AG09319 (cell line): ENCODE measurements around the gene PKIG.

Experiments
- DNase-seq: peaks from one replicate; pipeline ENCODE4 v3.0.0-alpha.2; 2010; ENCODE audit warnings: low read depth; ENCODE audit errors: extremely low read depth
- CTCF ChIP-seq: IDR thresholded peaks from 2 replicates; pipeline ENCODE4 v1.5.1; 2011; ENCODE audit warnings: low read depth, mild to moderate bottlenecking, inconsistent platforms, low read length, moderate library complexity

Gene PKIG

GRCh38 chr20:44624743-44625271 is 42.4 kb downstream of the PKIG start:
- no peak for TF ChIP-seq CTCF
- no peak for DNase-seq

- no peak for TF ChIP-seq CTCF
- no peak for DNase-seq
These were observed 43.0 kb downstream of the PKIG start for GRCh38 chr20:44625361-44625760.

GRCh38 chr20:44626278-44626677 is 43.9 kb downstream of the PKIG start:
- DNase-seq, result no peak
- no peak for TF ChIP-seq CTCF

- no peak for DNase-seq
- no peak for TF ChIP-seq CTCF
These were observed 45.1 kb downstream of the PKIG start for GRCh38 chr20:44627364-44628010.

- no peak for TF ChIP-seq CTCF
- no peak for DNase-seq
These were observed 46.6 kb downstream of the PKIG start for GRCh38 chr20:44629017-44629385.

GRCh38 chr20:44629542-44629941 is 47.2 kb downstream of the PKIG start:
- no peak for DNase-seq
- no peak for TF ChIP-seq CTCF

GRCh38 chr20:44630297-44630696 is 47.9 kb downstream of the PKIG start:
- no peak for TF ChIP-seq CTCF
- no peak for DNase-seq
